Measurements from ENCODE around the gene RNF148.

The RNF148 gene

GRCh38 chr7:122699017-122699416, 3.7 kb downstream of the RNF148 start, which contains the start of gene RNF133:
RNF133 (minus strand) TSS chr7:122699117; CDS start chr7:122698918, 199 bp downstream.
- Mint-ChIP-seq H3K27ac (no peak within 1 kb of the TSS), H3K27me3 (ENCODE audit: low read depth, poor library complexity) (no peaks in the 10 kb centered on the region), H3K9me3 (no peaks in the 10 kb centered on the region), H3K4me3 (no peak within 1 kb of the TSS), H3K36me3 (ENCODE audit: low read depth) (no peaks in the 10 kb centered on the region), H3K4me1 (no peaks in the 10 kb centered on the region)
- DNase-seq: no peak
- TF ChIP-seq CTCF (IDR thresholded peaks at IDR 0.05): no peak

- H3K27ac Mint-ChIP-seq: no peak overlapping the region
- no peaks in the 10 kb centered on the region for H3K4me1 Mint-ChIP-seq
- no peak for TF ChIP-seq CTCF (IDR thresholded peaks at IDR 0.05)
- no peak for DNase-seq
- peaks cover 8% of the 10 kb centered on the region for H3K9me3 Mint-ChIP-seq
- H3K36me3 Mint-ChIP-seq (ENCODE audit: low read depth): peaks cover 5% of the 10 kb centered on the region
- H3K27me3 Mint-ChIP-seq (ENCODE audit: low read depth, poor library complexity): peaks cover 4% of the 10 kb centered on the region
- H3K4me3 Mint-ChIP-seq: no peak overlapping the region
Measured at GRCh38 chr7:122695816-122696215, 6.9 kb downstream of the RNF148 start.

- peaks cover 4% of the 10 kb centered on the region for H3K27me3 Mint-ChIP-seq (ENCODE audit: low read depth, poor library complexity)
- no peaks in the 10 kb centered on the region for H3K4me1 Mint-ChIP-seq
- peaks cover 5% of the 10 kb centered on the region for H3K36me3 Mint-ChIP-seq (ENCODE audit: low read depth)
- H3K4me3 Mint-ChIP-seq: no peak overlapping the region
- H3K9me3 Mint-ChIP-seq: peaks cover 8% of the 10 kb centered on the region
- DNase-seq: no peak
- no peak overlapping the region for H3K27ac Mint-ChIP-seq
- no peak for TF ChIP-seq CTCF (IDR thresholded peaks at IDR 0.05)
Measured at GRCh38 chr7:122694697-122695096, 8.0 kb downstream of the RNF148 start.

GRCh38 chr7:122692769-122693309, 9.9 kb downstream of the RNF148 start:
- Mint-ChIP-seq H3K27ac (no peak overlapping the region), H3K27me3 (ENCODE audit: low read depth, poor library complexity) (peaks cover 4% of the 10 kb centered on the region), H3K4me1 (peaks cover 5% of the 10 kb centered on the region), H3K9me3 (peaks cover 8% of the 10 kb centered on the region), H3K36me3 (ENCODE audit: low read depth) (peaks cover 5% of the 10 kb centered on the region), H3K4me3 (no peak overlapping the region)
- no peak for TF ChIP-seq CTCF (IDR thresholded peaks at IDR 0.05)
- no peak for DNase-seq

- no peak for DNase-seq
Measured at GRCh38 chr7:122691569-122692235, 11.0 kb downstream of the RNF148 start.

More at GRCh38 chr7:122691569-122692235, 11.0 kb downstream of the RNF148 start:
- peaks cover 5% of the 10 kb centered on the region for H3K4me1 Mint-ChIP-seq
- H3K27me3 Mint-ChIP-seq (ENCODE audit: low read depth, poor library complexity): peaks cover 4% of the 10 kb centered on the region
- no peak for TF ChIP-seq CTCF (IDR thresholded peaks at IDR 0.05)
- peaks cover 5% of the 10 kb centered on the region for H3K36me3 Mint-ChIP-seq (ENCODE audit: low read depth)
- H3K9me3 Mint-ChIP-seq: peaks cover 8% of the 10 kb centered on the region
- no peak overlapping the region for H3K27ac Mint-ChIP-seq
- no peak overlapping the region for H3K4me3 Mint-ChIP-seq

Measured in nephron progenitor cell (in vitro differentiated cells).